Measurements from ENCODE around the gene MYL7. TPM values are rescaled to one million over a fixed set of nuclear protein-coding genes. Genes with fewer than 3 reads are reported as not detected.

The MYL7 gene
- total and polyA plus RNA-seq, 2 of the 13 experiments (the other 11 are each of a cell fraction or from before 2014, with no cell fraction given): 1.8 TPM; not detected in 1

GRCh38 chr7:44173911-44174693, 33.0 kb upstream of the MYL7 start:
- Histone ChIP-seq H3K4me3 (replicated peaks in 1 of 3; ENCODE audit: insufficient read depth in 1 of 3, low read depth in 2 of 3, low read length in 3 of 3) (no peak overlapping the region), H4K20me1 (ENCODE audit: insufficient read depth, low read length) (no peaks in the 10 kb centered on the region), H3K27ac (ENCODE audit: extremely low read length, insufficient read depth, low read length) (no peak overlapping the region), H3K36me3 (replicated peaks in 1 of 2; ENCODE audit: control insufficient read depth in 1 of 2, insufficient read depth in 2 of 2, low read length in 2 of 2) (no peaks in the 10 kb centered on the region), H3K79me2 (ENCODE audit: insufficient read depth, low read length) (no peaks in the 10 kb centered on the region), H3K27me3 (ENCODE audit: control insufficient read depth in 1 of 2, insufficient read depth in 2 of 2, low read length in 2 of 2) (peaks cover 0 to 13% of the 10 kb centered on the region in 2 experiments; a peak in 3 of 5 replicates), H3K4me1 (ENCODE audit: insufficient read depth, low read length) (no peaks in the 10 kb centered on the region), H3K9ac (ENCODE audit: insufficient read depth, low read depth, low read length) (no peak overlapping the region), H3K4me2 (ENCODE audit: low read depth, low read length) (no peak overlapping the region), H3K9me3 (ENCODE audit: low read length) (no peaks in the 10 kb centered on the region), H2AFZ (ENCODE audit: low read length) (no peak overlapping the region)
- no peak for FAIRE-seq
- DNase-seq (ENCODE audit: low spot score): no peak
- intact Hi-C loops (cut with micrococcal nuclease; ENCODE audit: unreplicated experiment): no loop called here
- no TSS peak for BruUV-seq (replicated peaks)
- CTCF ChIA-PET (ENCODE audit: low intra/inter-chr PET ratio, low total read pairs): no interaction called here
- in situ Hi-C loops (cut with HindIII; ENCODE audit: extremely low pct_ligation_motif_present, low pct_unique_long_range_greater_than_20kb): no loop called here
- WGBS (ENCODE audit: low lambda C conversion rate): 0% methylated on average over 3 of the region's 3 CpGs
- POLR2A ChIA-PET: no interaction called here
- no peak for TF ChIP-seq HNF4A (CRISPR knock-in tag; IDR thresholded peaks at IDR 0.05)
- TF ChIP-seq ZNF777 (CRISPR knock-in tag; IDR thresholded peaks at IDR 0.05): no peak
- TF ChIP-seq GPN1 (CRISPR knock-in tag; IDR thresholded peaks at IDR 0.05; ENCODE audit: borderline replicate concordance): no peak
- no peak for ATAC-seq

- no peaks in the 10 kb centered on the region for H4K20me1 ChIP-seq (ENCODE audit: insufficient read depth, low read length)
- no peaks in the 10 kb centered on the region for H3K4me1 ChIP-seq (ENCODE audit: insufficient read depth, low read length)
- FAIRE-seq (no peak), DNase-seq (ENCODE audit: low spot score) (no peak), ATAC-seq (no peak)
- no peak for TF ChIP-seq TRAFD1 (CRISPR knock-in tag; IDR thresholded peaks at IDR 0.05; ENCODE audit: borderline replicate concordance)
- BruUV-seq (replicated peaks): no TSS peak
- H3K79me2 ChIP-seq (ENCODE audit: insufficient read depth, low read length): no peaks in the 10 kb centered on the region
- WGBS (ENCODE audit: low lambda C conversion rate): 34% methylated on average over 6 of the region's 6 CpGs
- H3K9me3 ChIP-seq (ENCODE audit: low read length): no peaks in the 10 kb centered on the region
- intact Hi-C loops (cut with micrococcal nuclease; ENCODE audit: unreplicated experiment): no loop called here
- H3K4me3 ChIP-seq (replicated peaks in 1 of 3; ENCODE audit: insufficient read depth in 1 of 3, low read depth in 2 of 3, low read length in 3 of 3): no peak overlapping the region
- no peaks in the 10 kb centered on the region for H3K36me3 ChIP-seq (replicated peaks in 1 of 2; ENCODE audit: control insufficient read depth in 1 of 2, insufficient read depth in 2 of 2, low read length in 2 of 2)
- no peak overlapping the region for H3K4me2 ChIP-seq (ENCODE audit: low read depth, low read length)
- peaks cover 0 to 9% of the 10 kb centered on the region in 2 experiments; a peak in 3 of 5 replicates for H3K27me3 ChIP-seq (ENCODE audit: control insufficient read depth in 1 of 2, insufficient read depth in 2 of 2, low read length in 2 of 2)
- ChIA-PET POLR2A (no interaction called here), CTCF (ENCODE audit: low intra/inter-chr PET ratio, low total read pairs) (no interaction called here)
- no peak overlapping the region for H3K9ac ChIP-seq (ENCODE audit: insufficient read depth, low read depth, low read length)
- H2AFZ ChIP-seq (ENCODE audit: low read length): no peak overlapping the region
- no peak overlapping the region for H3K27ac ChIP-seq (ENCODE audit: extremely low read length, insufficient read depth, low read length)
- in situ Hi-C loops (cut with HindIII; ENCODE audit: extremely low pct_ligation_motif_present, low pct_unique_long_range_greater_than_20kb): no loop called here
Measured at GRCh38 chr7:44172803-44173424, 31.8 kb upstream of the MYL7 start.
